Suprapubic skin (tissue), 4 donors: ENCODE measurements around the gene FARS2. TPM values are rescaled to one million over a fixed set of nuclear protein-coding genes. Genes with fewer than 3 reads are reported as not detected.

ENCODE experiments used
- DNase-seq, 2 donors: peaks; one replicate each; pipeline ENCODE4 v3.0.0-alpha.2; 2019; ENCODE audit warnings: low spot score in 2 of 2
- H3K27ac ChIP-seq: fragments of 200-600 bp; sonication (generic); one replicate; pipeline ENCODE4 v1.5.1; 2019
- H3K27me3 ChIP-seq: fragments of 200-600 bp; sonication (generic); one replicate; pipeline ENCODE4 v1.5.1; 2019
- H3K36me3 ChIP-seq: fragments of 200-600 bp; sonication (generic); one replicate; pipeline ENCODE4 v1.5.1; 2019
- H3K4me1 ChIP-seq: fragments of 200-600 bp; sonication (generic); one replicate; pipeline ENCODE4 v1.5.1; 2019
- H3K4me3 ChIP-seq: fragments of 200-600 bp; sonication (generic); one replicate; pipeline ENCODE4 v1.5.1; 2019; ENCODE audit warnings: mild to moderate bottlenecking
- H3K9me3 ChIP-seq: fragments of 200-600 bp; sonication (generic); one replicate; pipeline ENCODE4 v1.5.1; 2019
- CTCF ChIP-seq, 2 donors: fragments of 200-600 bp in 1 of 2; fragments of 450-650 bp in 1 of 2; sonication (generic) in 1 of 2; IDR thresholded peaks; one replicate each; pipeline ENCODE4 v1.5.1; 2016 to 2019; ENCODE audit warnings: antibody characterized with exemption in 2 of 2, mild to moderate bottlenecking in 1 of 2, moderate library complexity in 1 of 2
- EP300 ChIP-seq: sonication (generic); formaldehyde crosslinking; IDR thresholded peaks from one replicate; pipeline ENCODE4 v1.6.1; 2017; ENCODE audit warnings: antibody characterized with exemption
- POLR2A ChIP-seq, 2 donors: fragments of 450-650 bp; IDR thresholded peaks; one replicate each; pipeline ENCODE4 v1.6.1; 2017; ENCODE audit warnings: antibody characterized with exemption in 2 of 2, mild to moderate bottlenecking in 2 of 2, moderate library complexity in 2 of 2
- POLR2AphosphoS5 ChIP-seq, 3 donors: sonication (generic); formaldehyde crosslinking; IDR thresholded peaks; one replicate each; pipeline ENCODE4 v1.6.1; 2017; ENCODE audit warnings: antibody characterized with exemption in 3 of 3
- WGBS: methylation state at CpG from one replicate; pipeline ENCODE4 v1.1.5; 2018; 5-methylcytosine and 5-hydroxymethylcytosine counted together
- total RNA-seq, 4 donors: library from RNA; depleted of rRNA; stranded (reverse); fragments of >200 nt; gene quantifications; one replicate each; pipeline ENCODE4 v1.1.0, GENCODE V29; 2016

The FARS2 gene
- total RNA-seq, 4 donors from 2014 or later: 15.0 to 22.4 (median 20.1) TPM

- no peak overlapping the region for H3K4me3 ChIP-seq
- no peaks in the 10 kb centered on the region for H3K27me3 ChIP-seq
- DNase-seq: no peak
- H3K9me3 ChIP-seq: no peaks in the 10 kb centered on the region
- no peaks in the 10 kb centered on the region for H3K36me3 ChIP-seq
- no peak for TF ChIP-seq POLR2AphosphoS5 (IDR thresholded peaks at IDR 0.05)
- TF ChIP-seq POLR2A (IDR thresholded peaks at IDR 0.05): no peak
- no peak for TF ChIP-seq EP300
- TF ChIP-seq CTCF (IDR thresholded peaks at IDR 0.05): no peak
- 98% methylated on average over 14 of the region's 17 CpGs for whole genome bisulfite sequencing
- H3K4me1 ChIP-seq: peaks cover 6% of the 10 kb centered on the region
- no peak overlapping the region for H3K27ac ChIP-seq
Observed at GRCh38 chr6:5726976-5727718, 465.8 kb downstream of the FARS2 start.

GRCh38 chr6:5728351-5729079 is 467.2 kb downstream of the FARS2 start:
- Histone ChIP-seq H3K36me3 (no peaks in the 10 kb centered on the region), H3K27me3 (no peaks in the 10 kb centered on the region), H3K27ac (no peak overlapping the region), H3K4me1 (peaks cover 6% of the 10 kb centered on the region), H3K4me3 (no peak overlapping the region), H3K9me3 (no peaks in the 10 kb centered on the region)
- WGBS: 77% methylated on average over 13 of the region's 16 CpGs
- no peak for TF ChIP-seq POLR2A (IDR thresholded peaks at IDR 0.05)
- TF ChIP-seq POLR2AphosphoS5 (IDR thresholded peaks at IDR 0.05): no peak
- TF ChIP-seq EP300: no peak
- TF ChIP-seq CTCF (IDR thresholded peaks at IDR 0.05): no peak
- DNase-seq: no peak

GRCh38 chr6:5729080-5729434 is 467.7 kb downstream of the FARS2 start:
- H3K4me3 ChIP-seq: no peak overlapping the region
- TF ChIP-seq CTCF (IDR thresholded peaks at IDR 0.05) (no peak), EP300 (no peak), POLR2A (IDR thresholded peaks at IDR 0.05) (no peak), POLR2AphosphoS5 (IDR thresholded peaks at IDR 0.05) (no peak)
- WGBS: 74% methylated on average over 7 of the region's 8 CpGs
- H3K36me3 ChIP-seq: no peaks in the 10 kb centered on the region
- H3K9me3 ChIP-seq: no peaks in the 10 kb centered on the region
- H3K27ac ChIP-seq: no peak overlapping the region
- peaks cover 6% of the 10 kb centered on the region for H3K4me1 ChIP-seq
- no peaks in the 10 kb centered on the region for H3K27me3 ChIP-seq
- DNase-seq: no peak

- H3K36me3 ChIP-seq: no peaks in the 10 kb centered on the region
- no peaks in the 10 kb centered on the region for H3K9me3 ChIP-seq
- DNase-seq: no peak
- H3K4me1 ChIP-seq: peaks cover 6% of the 10 kb centered on the region
- H3K27ac ChIP-seq: no peak overlapping the region
- H3K27me3 ChIP-seq: no peaks in the 10 kb centered on the region
- 69% methylated on average over 4 of the region's 4 CpGs for WGBS
- no peak for TF ChIP-seq POLR2A (IDR thresholded peaks at IDR 0.05)
- TF ChIP-seq CTCF (IDR thresholded peaks at IDR 0.05): no peak
- no peak for TF ChIP-seq POLR2AphosphoS5 (IDR thresholded peaks at IDR 0.05)
- no peak for TF ChIP-seq EP300
- H3K4me3 ChIP-seq: no peak overlapping the region
Observed at GRCh38 chr6:5729813-5730517, 468.7 kb downstream of the FARS2 start.
